ENCODE measurements around the gene NCOA1.

NCOA1 gene

GRCh38 chr2:24491542-24492420 lies 727 bp downstream of the NCOA1 start:
- 0 to 1% methylated on average over 100 of the region's 100 CpGs for WGBS, 2 experiments
- peaks cover 21% of the 10 kb centered on the region for H3K27me3 ChIP-seq (ENCODE audit: control insufficient read depth, insufficient read depth, low read length, poor library complexity, severe bottlenecking)
- H3K27ac ChIP-seq (ENCODE audit: insufficient read depth, low read depth, low read length, poor library complexity, severe bottlenecking), result peak overlapping the region; percentile 8
- no peaks in the 10 kb centered on the region for H3K36me3 ChIP-seq (ENCODE audit: control insufficient read depth, insufficient read depth, low read length)
- H3K4me1 ChIP-seq (ENCODE audit: control insufficient read depth, insufficient read depth, low read length), result peaks cover 24% of the 10 kb centered on the region
- peak overlapping the region; percentile 76 for H3K4me3 ChIP-seq (ENCODE audit: insufficient read depth, low read depth, low read length)
- no peaks in the 10 kb centered on the region for H3K9me3 ChIP-seq (ENCODE audit: control insufficient read depth, low read length)

GRCh38 chr2:24492421-24493279 lies 1.6 kb downstream of the NCOA1 start:
- peaks cover 21% of the 10 kb centered on the region for H3K27me3 ChIP-seq (ENCODE audit: control insufficient read depth, insufficient read depth, low read length, poor library complexity, severe bottlenecking)
- H3K4me1 ChIP-seq (ENCODE audit: control insufficient read depth, insufficient read depth, low read length), result peaks cover 24% of the 10 kb centered on the region
- peak overlapping the region; percentile 76 for H3K4me3 ChIP-seq (ENCODE audit: insufficient read depth, low read depth, low read length)
- H3K27ac ChIP-seq (ENCODE audit: insufficient read depth, low read depth, low read length, poor library complexity, severe bottlenecking), result no peak overlapping the region
- 32% methylated on average over 16 of the region's 16 CpGs for WGBS, 2 experiments
- H3K36me3 ChIP-seq (ENCODE audit: control insufficient read depth, insufficient read depth, low read length), result no peaks in the 10 kb centered on the region
- H3K9me3 ChIP-seq (ENCODE audit: control insufficient read depth, low read length), result no peaks in the 10 kb centered on the region

GRCh38 chr2:24493713-24494112 lies 2.7 kb downstream of the NCOA1 start:
- no peak overlapping the region for H3K27ac ChIP-seq (ENCODE audit: insufficient read depth, low read depth, low read length, poor library complexity, severe bottlenecking)

GRCh38 chr2:24494410-24494809 lies 3.4 kb downstream of the NCOA1 start:
- WGBS, 2 experiments, result 89 to 92% methylated on average over 7 of the region's 7 CpGs
- Histone ChIP-seq H3K9me3 (ENCODE audit: control insufficient read depth, low read length) (no peaks in the 10 kb centered on the region), H3K4me3 (ENCODE audit: insufficient read depth, low read depth, low read length) (no peak overlapping the region), H3K4me1 (ENCODE audit: control insufficient read depth, insufficient read depth, low read length) (peaks cover 23% of the 10 kb centered on the region), H3K36me3 (ENCODE audit: control insufficient read depth, insufficient read depth, low read length) (no peaks in the 10 kb centered on the region), H3K27ac (ENCODE audit: insufficient read depth, low read depth, low read length, poor library complexity, severe bottlenecking) (no peak overlapping the region), H3K27me3 (ENCODE audit: control insufficient read depth, insufficient read depth, low read length, poor library complexity, severe bottlenecking) (peaks cover 21% of the 10 kb centered on the region)

More at GRCh38 chr2:24493713-24494112, 2.7 kb downstream of the NCOA1 start:
- Histone ChIP-seq H3K9me3 (ENCODE audit: control insufficient read depth, low read length) (no peaks in the 10 kb centered on the region), H3K36me3 (ENCODE audit: control insufficient read depth, insufficient read depth, low read length) (no peaks in the 10 kb centered on the region), H3K27me3 (ENCODE audit: control insufficient read depth, insufficient read depth, low read length, poor library complexity, severe bottlenecking) (peaks cover 21% of the 10 kb centered on the region), H3K4me1 (ENCODE audit: control insufficient read depth, insufficient read depth, low read length) (peaks cover 24% of the 10 kb centered on the region), H3K4me3 (ENCODE audit: insufficient read depth, low read depth, low read length) (no peak overlapping the region)
- 91 to 100% methylated on average over 1 of the region's 1 CpG for WGBS, 2 experiments

GRCh38 chr2:24495451-24495850 lies 4.4 kb downstream of the NCOA1 start:
- no peaks in the 10 kb centered on the region for H3K9me3 ChIP-seq (ENCODE audit: control insufficient read depth, low read length)
- no peaks in the 10 kb centered on the region for H3K36me3 ChIP-seq (ENCODE audit: control insufficient read depth, insufficient read depth, low read length)
- WGBS, 2 experiments, result 95 to 96% methylated on average over 3 to 4 of the region's 4 CpGs
- peaks cover 21% of the 10 kb centered on the region for H3K27me3 ChIP-seq (ENCODE audit: control insufficient read depth, insufficient read depth, low read length, poor library complexity, severe bottlenecking)
- no peak overlapping the region for H3K27ac ChIP-seq (ENCODE audit: insufficient read depth, low read depth, low read length, poor library complexity, severe bottlenecking)
- H3K4me1 ChIP-seq (ENCODE audit: control insufficient read depth, insufficient read depth, low read length), result peaks cover 13% of the 10 kb centered on the region
- H3K4me3 ChIP-seq (ENCODE audit: insufficient read depth, low read depth, low read length), result no peak overlapping the region

- Histone ChIP-seq H3K9me3 (ENCODE audit: control insufficient read depth, low read length) (no peaks in the 10 kb centered on the region), H3K4me1 (ENCODE audit: control insufficient read depth, insufficient read depth, low read length) (peaks cover 11% of the 10 kb centered on the region), H3K27ac (ENCODE audit: insufficient read depth, low read depth, low read length, poor library complexity, severe bottlenecking) (no peak overlapping the region), H3K27me3 (ENCODE audit: control insufficient read depth, insufficient read depth, low read length, poor library complexity, severe bottlenecking) (peaks cover 20% of the 10 kb centered on the region), H3K36me3 (ENCODE audit: control insufficient read depth, insufficient read depth, low read length) (no peaks in the 10 kb centered on the region), H3K4me3 (ENCODE audit: insufficient read depth, low read depth, low read length) (no peak overlapping the region)
- WGBS, 2 experiments, result 91% methylated on average over 3 to 4 of the region's 4 CpGs
These were observed 5.9 kb downstream of the NCOA1 start for GRCh38 chr2:24496959-24497358.

- Histone ChIP-seq H3K36me3 (ENCODE audit: control insufficient read depth, insufficient read depth, low read length) (no peaks in the 10 kb centered on the region), H3K27ac (ENCODE audit: insufficient read depth, low read depth, low read length, poor library complexity, severe bottlenecking) (no peak overlapping the region), H3K9me3 (ENCODE audit: control insufficient read depth, low read length) (no peaks in the 10 kb centered on the region), H3K4me3 (ENCODE audit: insufficient read depth, low read depth, low read length) (no peak overlapping the region), H3K4me1 (ENCODE audit: control insufficient read depth, insufficient read depth, low read length) (peaks cover 4% of the 10 kb centered on the region), H3K27me3 (ENCODE audit: control insufficient read depth, insufficient read depth, low read length, poor library complexity, severe bottlenecking) (peaks cover 12% of the 10 kb centered on the region)
These were observed 6.6 kb downstream of the NCOA1 start for GRCh38 chr2:24497685-24498084.

GRCh38 chr2:24498121-24498520 lies 7.1 kb downstream of the NCOA1 start:
- 98 to 100% methylated on average over 4 of the region's 4 CpGs for WGBS, 2 experiments
- Histone ChIP-seq H3K9me3 (ENCODE audit: control insufficient read depth, low read length) (no peaks in the 10 kb centered on the region), H3K4me1 (ENCODE audit: control insufficient read depth, insufficient read depth, low read length) (no peaks in the 10 kb centered on the region)

GRCh38 chr2:24501813-24502212 lies 10.8 kb downstream of the NCOA1 start:
- H3K4me3 ChIP-seq (ENCODE audit: insufficient read depth, low read depth, low read length), result no peak overlapping the region
- no peaks in the 10 kb centered on the region for H3K4me1 ChIP-seq (ENCODE audit: control insufficient read depth, insufficient read depth, low read length)
- no peak overlapping the region for H3K27ac ChIP-seq (ENCODE audit: insufficient read depth, low read depth, low read length, poor library complexity, severe bottlenecking)
- H3K9me3 ChIP-seq (ENCODE audit: control insufficient read depth, low read length), result no peaks in the 10 kb centered on the region
- H3K27me3 ChIP-seq (ENCODE audit: control insufficient read depth, insufficient read depth, low read length, poor library complexity, severe bottlenecking), result no peaks in the 10 kb centered on the region
- no peaks in the 10 kb centered on the region for H3K36me3 ChIP-seq (ENCODE audit: control insufficient read depth, insufficient read depth, low read length)
- 74 to 77% methylated on average over 2 of the region's 2 CpGs for WGBS, 2 experiments

More at GRCh38 chr2:24498121-24498520, 7.1 kb downstream of the NCOA1 start:
- Histone ChIP-seq H3K36me3 (ENCODE audit: control insufficient read depth, insufficient read depth, low read length) (no peaks in the 10 kb centered on the region), H3K4me3 (ENCODE audit: insufficient read depth, low read depth, low read length) (no peak overlapping the region), H3K27me3 (ENCODE audit: control insufficient read depth, insufficient read depth, low read length, poor library complexity, severe bottlenecking) (peaks cover 8% of the 10 kb centered on the region), H3K27ac (ENCODE audit: insufficient read depth, low read depth, low read length, poor library complexity, severe bottlenecking) (no peak overlapping the region)

Measured in ectodermal cell (in vitro differentiated cells).